SK-N-SH treated with all-trans-retinoic acid at 6 μM for 48 hours (cell line): Measurements from ENCODE around the gene PDS5B.

Source experiments
- ATAC-seq: fragments of 200-7000 bp; cut with Tn5 transposase; 3 replicates; pipeline ENCODE4 v1.9.1; 2020; ENCODE audit warnings: mild to moderate bottlenecking, moderate library complexity
- ARNTL ChIP-seq: fragments of 450-650 bp; formaldehyde crosslinking; IDR thresholded peaks from 2 replicates; pipeline ENCODE4 v1.5.0; 2020; ENCODE audit warnings: low read depth, mild to moderate bottlenecking, moderate library complexity, borderline replicate concordance
- BACH2 ChIP-seq: fragments of 250-450 bp; sonication (Bioruptor Pico); IDR thresholded peaks from 2 replicates; pipeline ENCODE4 v1.9.0; 2021; ENCODE audit warnings: mild to moderate bottlenecking, borderline replicate concordance
- CSDC2 ChIP-seq: fragments of 250-450 bp; sonication (Bioruptor Pico); IDR thresholded peaks from 2 replicates; pipeline ENCODE4 v1.5.0; 2020; ENCODE audit warnings: mild to moderate bottlenecking, moderate library complexity
- CSRNP3 ChIP-seq: fragments of 250-450 bp; sonication (Bioruptor Pico); IDR thresholded peaks from 2 replicates; pipeline ENCODE4 v1.5.1; 2021; ENCODE audit warnings: mild to moderate bottlenecking, moderate library complexity
- ESRRG ChIP-seq: fragments of 250-450 bp; sonication (Bioruptor Pico); IDR thresholded peaks from 2 replicates; pipeline ENCODE4 v1.6.1; 2021; ENCODE audit warnings: mild to moderate bottlenecking
- GLIS3 ChIP-seq: fragments of 250-450 bp; sonication (Bioruptor Pico); IDR thresholded peaks from 2 replicates; pipeline ENCODE4 v1.5.0; 2020; ENCODE audit warnings: mild to moderate bottlenecking, moderate library complexity
- ISL1 ChIP-seq: fragments of 250-450 bp; sonication (Bioruptor Pico); IDR thresholded peaks from 2 replicates; pipeline ENCODE4 v2.1.2; 2022; ENCODE audit warnings: mild to moderate bottlenecking, moderate library complexity
- PATZ1 ChIP-seq: fragments of 250-450 bp; sonication (Bioruptor Pico); IDR thresholded peaks from 2 replicates; pipeline ENCODE4 v1.8.0; 2020; ENCODE audit warnings: mild to moderate bottlenecking, moderate library complexity, borderline replicate concordance
- POU6F1 ChIP-seq: fragments of 250-450 bp; sonication (Bioruptor Pico); IDR thresholded peaks from 2 replicates; pipeline ENCODE4 v1.8.0; 2021; ENCODE audit warnings: low read depth, mild to moderate bottlenecking, moderate library complexity, borderline replicate concordance
- PPARA ChIP-seq: fragments of 250-450 bp; sonication (Bioruptor Pico); IDR thresholded peaks from 2 replicates; pipeline ENCODE4 v1.5.0; 2020; ENCODE audit warnings: mild to moderate bottlenecking, borderline replicate concordance
- RARB ChIP-seq: fragments of 250-450 bp; sonication (Bioruptor Pico); IDR thresholded peaks from 2 replicates; pipeline ENCODE4 v1.8.0; 2021; ENCODE audit warnings: mild to moderate bottlenecking, moderate library complexity
- SNAI2 ChIP-seq: fragments of 250-450 bp; sonication (Bioruptor Pico); IDR thresholded peaks from 2 replicates; pipeline ENCODE4 v1.5.0; 2020; ENCODE audit warnings: mild to moderate bottlenecking, moderate library complexity
- TCF4 ChIP-seq: fragments of 250-450 bp; sonication (Bioruptor Pico); IDR thresholded peaks from 2 replicates; pipeline ENCODE4 v1.8.0; 2021; ENCODE audit warnings: mild to moderate bottlenecking, moderate library complexity, borderline replicate concordance
- TOX ChIP-seq: fragments of 250-450 bp; sonication (Bioruptor Pico); IDR thresholded peaks from 2 replicates; pipeline ENCODE4 v1.8.0; 2021; ENCODE audit warnings: mild to moderate bottlenecking, moderate library complexity, borderline replicate concordance
- ZC3H10 ChIP-seq: fragments of 250-450 bp; sonication (Bioruptor Pico); IDR thresholded peaks from 2 replicates; pipeline ENCODE4 v1.5.1; 2021; ENCODE audit warnings: mild to moderate bottlenecking, moderate library complexity
- ZFP3 ChIP-seq: fragments of 250-450 bp; sonication (Bioruptor Pico); IDR thresholded peaks from 2 replicates; pipeline ENCODE4 v1.5.0; 2020; ENCODE audit warnings: mild to moderate bottlenecking, moderate library complexity
- ZFP30 ChIP-seq: fragments of 450-650 bp; formaldehyde crosslinking; IDR thresholded peaks from 2 replicates; pipeline ENCODE4 v1.5.0; 2022; ENCODE audit warnings: mild to moderate bottlenecking, moderate library complexity
- ZNF565 ChIP-seq: fragments of 450-650 bp; formaldehyde crosslinking; conservative IDR thresholded peaks from 2 replicates; pipeline ENCODE4 v1.5.0; 2020; ENCODE audit warnings: low read depth, mild to moderate bottlenecking, moderate library complexity
- ZNF70 ChIP-seq: fragments of 450-650 bp; formaldehyde crosslinking; IDR thresholded peaks from 2 replicates; pipeline ENCODE4 v1.5.0; 2020; ENCODE audit warnings: mild to moderate bottlenecking, moderate library complexity
- ZNF8 ChIP-seq: fragments of 450-650 bp; formaldehyde crosslinking; IDR thresholded peaks from 2 replicates; pipeline ENCODE4 v1.5.0; 2020; ENCODE audit warnings: mild to moderate bottlenecking, moderate library complexity
- TF ChIP-seq, protein P1 (sequence below): fragments of 250-450 bp; sonication (Bioruptor Pico); IDR thresholded peaks from 2 replicates; pipeline ENCODE4 v1.5.0; 2020; ENCODE audit warnings: mild to moderate bottlenecking, moderate library complexity

PDS5B gene

GRCh38 chr13:32682130-32682529, 95.9 kb downstream of the PDS5B start:
- no peak for TF ChIP-seq RARB (CRISPR knock-in tag)
- TF ChIP-seq SNAI2 (CRISPR knock-in tag): no peak
- no peak for TF ChIP-seq ZNF565
- TF ChIP-seq ZNF8 (CRISPR knock-in tag): no peak
- no peak for TF ChIP-seq ZFP3 (CRISPR knock-in tag)
- ATAC-seq: no peak

GRCh38 chr13:32682740-32683139, 96.5 kb downstream of the PDS5B start:
- ATAC-seq: no peak
- TF ChIP-seq SNAI2 (CRISPR knock-in tag): no peak
- no peak for TF ChIP-seq CSDC2 (CRISPR knock-in tag)
- TF ChIP-seq PPARA (CRISPR knock-in tag): no peak
- no peak for TF ChIP-seq ISL1 (CRISPR knock-in tag)
- TF ChIP-seq ESRRG (CRISPR knock-in tag): no peak
- no peak for TF ChIP-seq BACH2 (CRISPR knock-in tag)
- no peak for TF ChIP-seq GLIS3 (CRISPR knock-in tag)

- TF ChIP-seq CSDC2 (CRISPR knock-in tag): no peak
- no peak for TF ChIP-seq CSRNP3 (CRISPR knock-in tag)
- no peak for TF ChIP-seq ARNTL (CRISPR knock-in tag)
- no peak for TF ChIP-seq RARB (CRISPR knock-in tag)
- no peak for TF ChIP-seq ZC3H10 (CRISPR knock-in tag)
- TF ChIP-seq, all 23 proteins: peak for 0
- ATAC-seq: no peak
These were observed 101.0 kb downstream of the PDS5B start for GRCh38 chr13:32687275-32687674.

DNA sequence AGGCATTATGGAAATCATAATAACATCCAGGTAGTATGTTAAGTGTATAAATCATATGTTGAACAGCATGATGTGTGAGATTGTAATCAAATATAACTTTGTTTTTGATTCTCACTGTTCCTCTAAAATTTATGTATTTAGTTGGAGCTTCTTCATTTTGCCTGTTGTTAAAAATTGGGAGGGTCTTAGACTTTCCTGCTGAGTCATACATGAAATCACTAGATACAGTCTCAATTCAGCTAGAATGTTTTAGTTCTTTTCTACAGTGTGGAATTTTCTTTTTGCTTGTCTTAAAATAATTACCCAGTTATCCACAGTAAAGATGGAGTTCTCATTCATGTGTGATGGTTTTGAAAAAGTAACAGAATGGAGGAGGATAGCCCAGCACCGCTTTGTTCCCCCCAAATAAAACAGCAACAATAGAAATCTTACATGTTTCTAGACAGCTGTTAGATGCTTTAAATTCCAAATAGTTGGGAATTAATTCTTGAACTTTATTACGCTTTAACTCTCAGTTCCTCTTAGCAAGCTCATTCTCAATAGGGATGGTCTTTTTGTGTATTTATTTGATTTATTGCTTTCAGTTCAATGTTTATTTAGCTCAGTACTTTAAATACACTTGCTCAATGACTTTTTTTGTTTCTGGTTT, 109.5 kb downstream of the PDS5B start:
- no peak for ATAC-seq

More for the DNA sequence above, 109.5 kb downstream of the PDS5B start:
- TF ChIP-seq BACH2 (CRISPR knock-in tag) (no peak), ZFP30 (CRISPR knock-in tag) (no peak), ZNF8 (CRISPR knock-in tag) (no peak), ARNTL (CRISPR knock-in tag) (no peak), RARB (CRISPR knock-in tag) (no peak), ZNF70 (CRISPR knock-in tag) (no peak), PPARA (CRISPR knock-in tag) (no peak), TCF4 (CRISPR knock-in tag) (no peak), ZNF565 (no peak), TOX (CRISPR knock-in tag) (no peak), PATZ1 (CRISPR knock-in tag) (no peak), ESRRG (CRISPR knock-in tag) (no peak), POU6F1 (no peak), CSRNP3 (CRISPR knock-in tag) (no peak), ISL1 (CRISPR knock-in tag) (no peak)
- TF ChIP-seq, protein P1, sequence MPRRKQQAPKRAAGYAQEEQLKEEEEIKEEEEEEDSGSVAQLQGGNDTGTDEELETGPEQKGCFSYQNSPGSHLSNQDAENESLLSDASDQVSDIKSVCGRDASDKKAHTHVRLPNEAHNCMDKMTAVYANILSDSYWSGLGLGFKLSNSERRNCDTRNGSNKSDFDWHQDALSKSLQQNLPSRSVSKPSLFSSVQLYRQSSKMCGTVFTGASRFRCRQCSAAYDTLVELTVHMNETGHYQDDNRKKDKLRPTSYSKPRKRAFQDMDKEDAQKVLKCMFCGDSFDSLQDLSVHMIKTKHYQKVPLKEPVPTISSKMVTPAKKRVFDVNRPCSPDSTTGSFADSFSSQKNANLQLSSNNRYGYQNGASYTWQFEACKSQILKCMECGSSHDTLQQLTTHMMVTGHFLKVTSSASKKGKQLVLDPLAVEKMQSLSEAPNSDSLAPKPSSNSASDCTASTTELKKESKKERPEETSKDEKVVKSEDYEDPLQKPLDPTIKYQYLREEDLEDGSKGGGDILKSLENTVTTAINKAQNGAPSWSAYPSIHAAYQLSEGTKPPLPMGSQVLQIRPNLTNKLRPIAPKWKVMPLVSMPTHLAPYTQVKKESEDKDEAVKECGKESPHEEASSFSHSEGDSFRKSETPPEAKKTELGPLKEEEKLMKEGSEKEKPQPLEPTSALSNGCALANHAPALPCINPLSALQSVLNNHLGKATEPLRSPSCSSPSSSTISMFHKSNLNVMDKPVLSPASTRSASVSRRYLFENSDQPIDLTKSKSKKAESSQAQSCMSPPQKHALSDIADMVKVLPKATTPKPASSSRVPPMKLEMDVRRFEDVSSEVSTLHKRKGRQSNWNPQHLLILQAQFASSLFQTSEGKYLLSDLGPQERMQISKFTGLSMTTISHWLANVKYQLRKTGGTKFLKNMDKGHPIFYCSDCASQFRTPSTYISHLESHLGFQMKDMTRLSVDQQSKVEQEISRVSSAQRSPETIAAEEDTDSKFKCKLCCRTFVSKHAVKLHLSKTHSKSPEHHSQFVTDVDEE (CRISPR knock-in tag): no peak
- TF ChIP-seq, all 23 proteins: peak for 0
